HG02678 (cell line): ENCODE measurements around the gene AOAH.

Experiments
- ATAC-seq: cut with Tn5 transposase; IDR thresholded peaks from one replicate; pipeline ENCODE4 v1.9.1; 2021; ENCODE audit warnings: mild to moderate bottlenecking, moderate library complexity; ENCODE audit not compliant: unreplicated experiment

AOAH gene

GRCh38 chr7:36723951-36724664, at the start of gene AOAH:
Gene AOAH, minus strand, starts transcription at chr7:36724494. Its CDS starts 346 bp downstream, at chr7:36724148.
- peak; percentile 92 for ATAC-seq

DNA sequence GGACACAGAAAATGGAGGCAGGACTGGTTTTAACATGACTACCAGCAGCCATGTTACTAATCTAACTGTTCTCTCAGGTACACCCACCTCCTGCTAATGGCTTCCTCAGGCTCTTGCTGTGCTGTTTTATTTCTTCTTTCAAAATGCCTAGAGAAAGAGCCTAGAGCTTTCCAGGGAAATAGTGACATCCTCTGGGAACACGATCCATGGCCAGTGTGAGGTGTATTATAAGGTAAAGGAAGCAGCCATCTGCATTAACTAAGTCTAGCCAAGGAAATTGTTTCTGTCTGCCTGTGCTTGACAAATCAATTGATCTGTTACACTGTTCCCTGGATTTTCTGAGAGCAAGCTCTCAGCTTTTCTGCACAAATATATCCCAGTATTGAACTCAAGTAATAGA, 42.2 kb upstream of the AOAH start:
- no peak for ATAC-seq

DNA sequence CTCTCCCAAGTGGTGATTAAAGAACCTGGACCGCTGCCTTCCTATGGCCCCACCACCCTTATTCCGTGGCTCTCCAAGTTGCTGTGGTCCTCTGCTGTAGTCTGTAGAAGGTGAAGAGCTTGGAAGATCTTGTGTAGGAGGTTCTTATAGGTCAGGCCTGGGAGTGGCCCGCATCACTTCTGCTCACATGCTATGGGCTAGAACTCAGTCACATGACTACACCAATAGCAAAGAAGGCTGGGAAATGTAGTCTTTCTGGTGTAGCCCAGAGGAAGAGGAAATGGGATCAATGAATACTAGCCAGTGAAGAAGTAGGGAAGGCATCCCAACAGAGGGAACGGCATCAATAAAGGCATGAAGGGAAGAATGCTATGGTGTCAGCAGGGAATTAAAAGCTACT, 41.3 kb upstream of the AOAH start:
- no peak for ATAC-seq

DNA sequence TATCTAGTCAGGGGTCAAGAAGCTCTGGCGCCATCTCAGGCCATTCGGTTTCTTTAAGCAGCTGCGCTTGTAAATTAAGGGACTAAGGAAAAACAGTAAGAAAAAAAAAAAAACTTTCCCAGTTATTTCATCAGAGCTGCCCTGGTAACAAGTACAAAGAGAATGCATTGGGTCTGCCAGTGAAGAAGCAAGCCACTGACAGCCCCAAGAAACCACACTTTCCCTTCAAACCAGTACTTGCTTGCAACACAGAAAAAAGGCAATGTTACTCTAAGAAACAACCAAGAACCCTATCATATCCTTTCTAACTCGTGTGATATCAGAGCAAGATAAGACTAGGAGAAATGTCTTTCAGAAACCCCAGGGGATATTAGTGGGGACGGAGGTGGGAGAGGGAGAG, 40.6 kb upstream of the AOAH start:
- no peak for ATAC-seq

GRCh38 chr7:36763132-36763816, 39.0 kb upstream of the AOAH start:
- no peak for ATAC-seq

DNA sequence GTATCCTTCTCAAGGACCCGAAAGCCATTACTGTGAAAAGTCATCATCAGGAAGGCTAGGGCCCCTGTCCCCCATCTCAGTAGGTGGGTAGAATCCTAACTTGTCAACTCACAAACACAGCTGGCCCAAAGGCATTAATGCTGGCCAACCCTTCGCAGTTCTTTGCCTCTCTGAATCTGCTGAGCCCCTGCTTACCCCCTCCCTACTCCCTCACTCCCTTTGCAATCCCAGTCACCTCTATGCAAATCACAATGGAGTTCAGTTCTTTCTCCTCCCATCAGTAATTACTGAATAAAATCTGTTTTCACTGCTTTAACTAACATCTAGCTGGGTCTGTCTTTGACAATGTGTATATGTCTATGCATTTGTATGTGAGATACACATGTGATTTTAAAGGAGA, 38.1 kb upstream of the AOAH start:
- no peak for ATAC-seq

- ATAC-seq = no peak
Measured at GRCh38 chr7:36761835-36762234, 37.5 kb upstream of the AOAH start.

- no peak for ATAC-seq
Measured at GRCh38 chr7:36760856-36761762, 36.8 kb upstream of the AOAH start.

DNA sequence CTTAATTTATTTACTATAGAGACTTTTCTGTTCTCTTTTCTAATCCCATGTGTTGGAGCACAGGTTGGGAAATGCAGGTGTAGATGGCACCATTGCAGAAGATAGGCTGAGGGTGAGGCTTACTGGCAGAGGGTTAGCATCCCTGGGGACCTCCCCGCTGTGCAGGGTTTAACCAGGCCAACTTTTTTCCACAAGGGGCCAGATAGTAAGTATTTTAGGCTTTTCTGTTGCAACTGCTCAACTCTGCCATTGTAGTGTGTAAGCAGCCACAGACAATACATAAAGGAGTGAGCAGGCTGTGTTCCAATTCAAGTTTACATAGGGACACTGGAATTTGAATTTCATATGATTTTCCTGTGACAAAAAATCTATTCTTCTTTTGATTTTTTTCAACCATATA, 34.6 kb upstream of the AOAH start:
- ATAC-seq = no peak

- no peak for ATAC-seq
Measured at GRCh38 chr7:36755484-36755883, 31.2 kb upstream of the AOAH start.

DNA sequence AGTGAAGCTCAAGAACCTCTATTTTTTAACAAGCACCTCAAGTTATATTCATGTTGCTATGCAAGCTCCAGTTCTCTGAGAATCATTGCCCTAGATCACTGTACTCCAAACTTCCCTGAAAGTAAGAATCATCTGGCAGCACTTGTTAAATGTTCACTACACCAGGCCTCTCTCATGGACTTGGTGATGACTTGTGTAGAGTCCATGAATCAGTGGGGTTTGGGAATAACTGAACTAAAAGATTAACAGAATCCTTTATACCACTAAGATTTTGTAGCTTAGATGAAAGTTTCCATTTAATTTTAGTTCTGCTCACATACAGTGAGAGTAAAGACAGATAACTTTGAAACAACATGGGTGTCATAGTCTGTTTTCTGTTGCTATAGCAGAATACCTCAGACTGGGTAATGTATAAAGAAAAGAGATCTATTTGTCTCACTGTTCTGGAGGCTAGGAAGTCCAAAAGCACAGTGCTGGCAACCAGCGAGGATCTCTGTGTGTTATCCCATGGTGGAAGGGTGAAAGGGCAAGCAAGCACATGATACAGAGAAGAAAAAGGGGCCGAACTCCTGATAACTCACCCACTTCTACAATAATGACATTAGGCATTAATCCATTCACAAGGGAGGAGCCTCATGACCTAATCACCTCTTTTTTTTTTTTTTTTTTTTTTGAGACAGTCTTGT, 27.9 kb upstream of the AOAH start:
- ATAC-seq = no peak

DNA sequence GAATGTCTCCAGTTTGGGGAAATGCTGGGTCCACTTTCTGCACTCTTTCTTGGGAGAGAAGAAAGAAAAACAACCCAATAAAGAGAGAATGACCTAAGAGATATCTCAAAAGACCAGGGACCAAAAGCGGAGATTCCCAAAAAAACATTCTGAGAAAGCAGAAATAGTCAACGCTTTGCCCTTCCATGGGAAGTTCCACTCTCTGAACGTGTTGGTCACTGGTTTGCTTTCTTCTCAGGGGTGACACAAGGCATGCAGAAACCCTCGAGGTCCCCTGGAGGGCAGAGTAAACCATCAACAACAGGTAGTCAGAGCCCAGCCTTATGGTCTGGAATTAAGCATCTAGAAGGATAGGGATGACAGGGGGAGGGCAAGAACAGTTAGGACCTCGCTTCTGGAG, 26.2 kb upstream of the AOAH start:
- no peak for ATAC-seq

GRCh38 chr7:36749282-36749960, 25.1 kb upstream of the AOAH start:
- ATAC-seq = no peak

DNA sequence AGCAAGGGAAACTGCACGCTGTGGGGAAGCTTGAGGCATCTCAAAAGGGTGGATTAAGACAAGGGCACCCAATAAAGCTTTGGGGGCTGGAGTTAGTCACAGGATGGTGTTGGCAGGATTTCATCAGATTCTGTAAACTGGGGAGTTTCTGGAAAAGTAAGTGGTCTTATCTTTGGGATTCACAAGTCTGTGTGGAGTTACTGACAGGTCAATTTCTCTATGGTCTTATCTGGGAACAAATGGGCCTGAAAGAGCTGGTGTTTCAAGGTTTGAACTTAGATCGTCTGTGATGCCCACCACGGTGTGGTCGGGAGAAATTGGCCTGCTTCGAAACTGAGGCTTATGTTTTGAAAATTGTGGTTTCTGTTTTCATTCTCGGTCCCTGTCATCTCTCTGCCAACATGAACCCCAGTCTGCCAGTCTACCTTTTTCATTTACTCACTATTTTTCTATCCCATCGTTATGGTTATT, 23.8 kb upstream of the AOAH start:
- ATAC-seq = no peak

- no peak for ATAC-seq
Measured at GRCh38 chr7:36747280-36748016, 23.2 kb upstream of the AOAH start.

DNA sequence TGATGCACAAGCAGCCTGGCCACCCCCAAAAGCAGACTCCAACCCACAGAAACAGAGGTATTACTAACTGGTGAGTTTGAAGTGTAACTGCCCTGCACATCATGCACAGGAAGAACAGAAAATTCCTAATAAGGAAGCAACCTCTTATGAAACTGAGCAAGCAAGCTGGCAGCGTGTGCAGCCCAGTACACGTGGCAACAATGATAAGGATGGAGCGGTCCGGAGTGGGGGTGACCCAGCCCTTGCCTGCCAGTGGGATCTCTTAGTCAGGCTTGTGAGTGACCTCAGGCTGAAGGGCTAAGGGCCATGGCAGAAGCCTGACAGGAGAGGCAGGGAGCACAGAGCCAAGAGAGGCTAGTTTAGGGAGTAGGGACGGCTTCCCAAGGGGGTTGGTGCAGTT, 22.1 kb upstream of the AOAH start:
- ATAC-seq = no peak

DNA sequence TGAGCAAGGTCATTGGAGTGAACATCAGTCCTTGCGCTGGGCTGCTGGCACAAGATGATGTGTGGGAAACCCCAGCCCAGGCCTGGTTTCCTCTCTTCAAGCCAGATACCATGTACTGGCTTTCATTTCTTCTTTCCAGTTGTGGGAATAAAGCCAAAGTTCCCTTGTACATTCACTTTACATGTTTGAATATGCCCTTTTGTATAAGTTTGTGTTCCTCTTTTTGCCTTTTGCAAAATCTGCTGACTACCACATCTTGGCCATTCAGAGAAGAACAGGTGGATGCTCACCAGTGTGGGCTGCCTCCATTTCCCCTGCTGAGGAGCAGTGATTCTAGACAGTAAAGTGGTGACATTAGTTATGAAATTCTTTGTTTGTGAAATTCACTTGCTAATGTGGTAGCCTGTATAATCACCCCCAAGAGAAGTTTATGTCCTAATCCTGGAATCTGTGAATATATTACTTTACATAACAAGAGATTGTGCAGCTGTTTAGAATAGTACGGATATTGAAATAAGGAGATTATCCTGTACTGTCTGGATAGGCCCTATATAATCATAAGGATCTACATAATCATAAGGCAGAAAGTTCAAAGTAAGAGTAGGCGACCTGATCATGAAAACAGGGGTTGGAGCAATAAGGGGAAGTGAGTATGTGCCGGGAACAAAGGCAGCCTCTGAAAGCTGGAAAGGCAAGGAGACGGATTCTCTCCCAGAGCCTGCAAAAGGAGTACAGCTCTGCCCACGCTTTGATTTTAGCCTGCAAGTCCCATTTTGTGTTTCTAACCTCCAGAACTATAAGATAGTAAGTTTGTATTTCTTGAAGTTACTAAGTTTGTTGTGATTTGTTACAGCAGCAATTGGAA, 18.8 kb upstream of the AOAH start:
- ATAC-seq = peak; percentile 62

DNA sequence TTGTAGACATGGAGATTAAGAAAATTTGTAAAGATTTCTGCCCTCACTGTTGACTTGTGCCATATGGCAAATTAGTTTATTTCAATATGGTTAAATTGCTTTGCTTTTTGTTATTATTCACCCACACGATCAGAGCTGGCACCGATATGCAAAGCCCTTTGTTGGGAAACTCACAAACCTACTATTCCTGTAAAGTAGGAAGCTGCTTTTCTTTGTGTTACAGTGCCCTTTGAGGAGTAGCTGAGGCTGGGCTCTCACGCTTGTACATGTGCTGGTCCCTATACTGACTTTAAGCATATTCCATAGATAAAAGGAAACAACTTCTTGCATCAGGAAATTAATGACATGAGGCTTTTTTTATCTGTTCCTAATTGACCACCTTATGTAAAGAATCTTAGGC, 17.6 kb upstream of the AOAH start:
- no peak for ATAC-seq

DNA sequence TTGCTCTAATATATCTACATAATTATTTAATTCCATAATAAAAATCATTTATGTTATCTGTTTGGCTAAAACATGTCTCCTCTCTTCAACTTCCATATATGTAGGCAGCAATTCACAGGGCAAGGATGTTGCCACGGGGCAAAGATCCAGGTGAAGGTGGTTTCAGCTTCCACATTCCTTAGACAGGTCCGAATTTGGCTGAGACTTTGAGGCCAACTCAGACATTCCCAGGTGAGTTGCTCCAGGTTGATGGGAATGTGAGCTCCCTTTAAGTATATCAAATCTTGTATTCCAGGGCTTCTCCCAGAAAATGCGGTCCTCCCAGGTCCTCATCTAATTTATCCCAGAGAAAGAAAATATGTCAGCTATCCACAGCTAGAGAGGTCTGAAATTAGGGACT, 15.1 kb upstream of the AOAH start:
- ATAC-seq = no peak
